CD4-positive, alpha-beta T cell treated with Interleukin-15 for 4 hours (primary cell): ENCODE measurements around the gene DDC.

Experiments
- DNase-seq: peaks from one replicate; pipeline ENCODE4 v3.0.0-alpha.2; 2020; ENCODE audit warnings: low spot score

Gene DDC

DNA sequence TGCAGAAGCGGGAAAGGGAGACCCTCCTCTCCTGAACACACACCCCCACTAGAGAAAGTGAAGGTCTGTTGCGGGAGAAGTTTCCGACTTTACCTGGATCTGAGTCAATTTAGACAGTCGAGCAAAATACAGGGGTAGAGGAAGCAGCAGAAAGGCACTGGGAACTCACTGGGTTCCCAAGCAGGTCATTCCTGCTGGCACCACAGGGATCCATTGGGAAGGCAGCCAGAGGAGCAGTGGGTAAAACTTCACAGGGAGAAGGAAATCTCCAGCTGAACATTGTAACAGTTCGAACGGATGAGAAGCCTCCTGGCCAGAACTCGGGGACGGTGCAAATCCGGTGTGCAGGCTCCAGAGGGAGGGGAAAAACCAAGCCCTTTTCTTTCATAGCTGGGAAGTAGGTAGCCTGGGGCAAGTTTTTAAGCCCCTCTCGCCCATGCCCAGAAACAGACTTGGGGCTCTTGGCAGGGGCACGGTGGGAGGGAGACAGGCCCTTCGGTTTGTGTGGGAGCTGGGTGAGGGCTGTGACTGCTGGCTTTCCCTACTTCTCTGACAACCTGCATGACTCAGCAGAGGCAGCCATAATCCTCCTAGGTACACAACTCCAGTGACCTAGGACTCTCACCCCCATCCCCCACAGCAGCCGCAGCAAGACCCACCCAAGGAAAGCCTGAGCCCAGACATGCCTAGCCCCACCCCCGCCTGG lies 51.9 kb downstream of the DDC start:
- DNase-seq: no peak

DNA sequence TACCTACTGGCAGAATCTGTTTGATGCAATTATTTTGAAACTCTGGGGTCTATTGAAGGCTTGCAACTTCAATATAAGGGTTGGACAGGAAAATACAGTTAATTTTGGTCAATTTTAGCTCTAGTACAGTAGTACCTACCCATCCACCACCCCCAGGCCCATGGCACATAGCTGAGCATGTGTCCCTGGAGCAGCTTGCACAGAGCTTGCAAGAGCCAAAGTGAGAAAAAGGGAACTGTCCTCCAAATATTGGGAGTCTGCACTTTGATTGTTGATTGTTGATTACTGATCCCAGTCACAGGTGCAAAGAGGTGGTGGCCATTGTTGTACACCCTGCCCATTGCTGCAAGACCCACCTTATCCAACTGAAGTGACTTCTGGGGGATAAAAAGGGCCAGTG lies 52.8 kb downstream of the DDC start:
- no peak for DNase-seq

DNA sequence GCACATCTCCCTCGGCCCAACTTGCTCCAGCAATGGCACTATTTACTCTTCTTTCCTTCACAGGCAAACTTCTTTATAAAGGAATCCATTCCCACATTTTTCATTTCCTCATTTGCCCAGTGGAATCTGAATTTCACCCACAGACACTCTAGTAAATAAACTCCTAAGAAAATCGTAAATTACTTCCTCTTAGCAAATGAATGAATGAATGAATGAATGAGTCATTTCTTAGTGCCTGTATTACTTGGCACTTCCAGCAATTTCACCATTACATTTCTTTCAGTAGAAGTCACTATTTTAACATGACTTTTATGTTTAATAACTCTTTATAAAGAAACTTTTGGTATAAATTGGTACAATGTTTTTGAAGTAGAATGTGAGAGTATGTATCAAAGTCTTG lies 55.7 kb downstream of the DDC start:
- no peak for DNase-seq

DNA sequence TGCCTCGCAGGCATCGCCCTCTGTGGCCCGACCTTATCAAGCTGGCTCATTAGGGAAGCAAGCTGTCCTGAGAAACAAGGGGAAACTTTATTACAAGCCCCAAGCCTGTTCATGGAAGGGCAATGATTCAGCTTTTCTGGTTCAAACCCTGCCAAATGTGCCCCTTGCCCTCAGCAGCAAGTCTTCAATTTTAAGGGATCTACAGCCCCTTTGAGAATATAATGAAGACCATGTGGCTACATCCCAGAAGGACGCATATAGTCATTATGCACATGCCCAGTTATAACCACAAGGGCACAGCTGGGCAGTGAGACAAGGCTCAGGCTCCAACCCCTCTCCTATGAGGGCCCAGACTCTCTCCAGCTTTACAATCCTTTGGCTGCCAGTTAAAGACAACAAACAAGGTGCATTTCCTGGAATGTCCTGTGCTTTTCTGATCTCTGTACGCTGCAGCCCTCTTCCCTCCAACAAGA lies 56.7 kb downstream of the DDC start:
- DNase-seq: no peak

DNA sequence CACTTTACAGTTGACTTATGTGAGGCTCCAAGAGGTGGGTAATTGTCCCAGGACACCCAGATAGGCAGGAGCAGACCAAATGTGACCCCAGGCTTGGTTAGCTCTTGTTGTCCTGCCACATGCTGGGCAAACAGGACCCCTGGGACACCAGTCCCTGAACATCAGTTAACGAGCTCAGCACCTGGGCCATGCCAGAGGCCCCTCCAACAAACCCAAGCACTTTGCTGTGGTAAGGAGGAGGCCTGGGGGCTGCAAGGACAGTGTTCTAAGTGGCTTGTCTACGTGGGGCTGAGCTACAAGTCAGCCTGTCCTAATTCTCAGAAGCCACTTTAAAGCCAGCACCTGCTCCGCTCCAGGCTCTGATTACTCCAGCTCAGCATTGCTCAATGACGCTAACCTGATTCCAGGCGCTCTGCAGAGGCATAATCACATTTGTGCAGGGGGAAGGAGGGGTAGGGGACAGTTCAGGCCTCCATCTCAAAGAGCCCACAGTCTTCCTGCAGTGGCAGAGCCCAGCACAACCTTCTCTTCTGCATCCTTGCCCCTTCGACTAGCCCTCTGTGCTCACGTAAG lies 57.2 kb downstream of the DDC start:
- DNase-seq: no peak

DNA sequence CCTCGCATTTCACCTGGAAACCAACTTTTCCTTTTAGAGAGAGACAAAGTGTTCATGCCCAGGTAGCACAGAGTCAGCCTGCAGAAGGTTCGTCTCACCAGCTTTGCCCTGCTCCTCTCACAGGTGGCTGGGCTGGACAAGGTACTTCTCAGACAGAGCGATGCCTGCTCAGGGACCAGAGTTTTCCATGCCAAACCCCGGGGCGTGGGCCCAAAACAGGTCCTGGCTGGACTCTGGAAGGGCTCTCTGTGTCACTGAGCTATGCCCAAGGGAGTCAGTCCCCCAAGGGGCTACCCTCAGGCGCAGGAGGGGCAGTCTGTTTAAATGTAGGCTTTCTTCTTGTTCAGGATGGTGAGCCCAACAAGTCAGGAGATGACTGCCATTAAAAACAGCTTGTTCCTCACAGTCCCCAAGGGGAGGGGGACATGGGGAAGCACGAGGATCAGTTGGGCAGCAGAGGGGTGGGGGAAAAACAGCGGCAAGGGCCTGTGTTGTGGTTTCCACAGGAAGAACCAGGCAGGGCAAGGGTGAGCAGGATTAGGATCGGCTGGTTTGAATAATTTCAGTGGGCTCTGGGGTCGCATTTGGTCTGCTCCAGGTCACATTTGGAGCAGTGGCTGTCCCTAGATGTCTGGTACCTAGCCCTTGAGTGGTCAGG lies 59.5 kb downstream of the DDC start:
- DNase-seq: no peak

DNA sequence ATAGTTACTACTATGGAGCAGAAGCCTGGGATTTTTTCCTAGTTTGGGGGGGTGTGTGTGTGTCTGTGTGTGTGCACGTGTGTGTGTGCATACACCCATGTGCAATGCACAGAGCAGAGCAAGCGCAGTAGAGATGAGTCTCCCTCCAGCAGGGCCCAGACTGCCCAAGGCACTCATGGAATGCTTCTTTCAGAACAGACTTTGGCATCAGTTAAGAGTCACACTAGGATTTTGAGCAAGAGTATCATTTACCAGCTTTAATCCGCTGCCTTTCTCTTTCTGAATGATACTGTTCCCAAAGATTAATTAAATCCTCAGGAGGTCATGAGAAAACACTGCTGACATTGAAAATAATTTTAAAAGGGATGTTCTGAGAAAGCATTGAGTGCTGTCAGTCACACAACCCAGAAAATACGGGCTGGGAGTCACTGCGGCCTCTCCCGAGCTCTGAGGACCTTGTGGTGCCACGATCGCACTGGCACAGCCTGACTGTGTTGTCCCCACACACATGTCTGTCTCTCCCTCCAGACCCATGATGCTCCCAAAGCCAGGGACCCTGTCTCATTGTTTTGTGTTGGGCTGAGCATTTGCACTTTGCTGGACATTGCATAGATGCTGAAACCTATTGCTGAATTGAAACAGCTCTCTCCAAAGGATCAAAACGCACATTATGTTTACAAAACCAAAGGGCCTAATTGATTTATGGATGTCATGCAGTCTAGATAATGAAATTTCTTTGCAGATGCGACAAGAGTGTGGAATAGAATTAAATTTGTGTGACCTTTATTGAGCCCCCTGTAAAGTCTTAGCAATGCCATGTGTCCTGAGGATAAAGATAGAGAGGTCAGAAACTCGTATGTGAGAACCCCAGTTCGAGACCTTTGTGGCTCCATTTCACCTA lies 60.3 kb downstream of the DDC start:
- no peak for DNase-seq

DNA sequence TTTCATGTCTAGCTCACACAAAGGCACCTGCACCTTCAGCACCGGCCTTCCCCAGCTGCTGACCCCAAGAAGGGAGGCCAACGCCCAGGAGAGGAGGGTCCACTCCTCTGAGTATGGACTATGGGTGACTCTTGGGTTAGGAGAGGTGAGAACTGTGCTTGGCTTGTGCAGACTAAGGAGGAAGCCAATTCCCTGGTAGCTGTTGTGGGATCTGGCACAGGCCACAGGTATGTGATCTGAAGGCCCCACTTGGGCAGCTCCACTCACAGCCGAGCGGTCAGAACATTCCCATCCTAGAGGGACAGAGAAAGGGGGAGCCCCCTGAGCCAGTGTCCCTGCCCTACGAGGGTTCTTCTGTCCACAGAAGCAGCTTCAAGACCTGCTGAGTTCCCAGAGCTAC lies 62.3 kb downstream of the DDC start:
- no peak for DNase-seq

DNA sequence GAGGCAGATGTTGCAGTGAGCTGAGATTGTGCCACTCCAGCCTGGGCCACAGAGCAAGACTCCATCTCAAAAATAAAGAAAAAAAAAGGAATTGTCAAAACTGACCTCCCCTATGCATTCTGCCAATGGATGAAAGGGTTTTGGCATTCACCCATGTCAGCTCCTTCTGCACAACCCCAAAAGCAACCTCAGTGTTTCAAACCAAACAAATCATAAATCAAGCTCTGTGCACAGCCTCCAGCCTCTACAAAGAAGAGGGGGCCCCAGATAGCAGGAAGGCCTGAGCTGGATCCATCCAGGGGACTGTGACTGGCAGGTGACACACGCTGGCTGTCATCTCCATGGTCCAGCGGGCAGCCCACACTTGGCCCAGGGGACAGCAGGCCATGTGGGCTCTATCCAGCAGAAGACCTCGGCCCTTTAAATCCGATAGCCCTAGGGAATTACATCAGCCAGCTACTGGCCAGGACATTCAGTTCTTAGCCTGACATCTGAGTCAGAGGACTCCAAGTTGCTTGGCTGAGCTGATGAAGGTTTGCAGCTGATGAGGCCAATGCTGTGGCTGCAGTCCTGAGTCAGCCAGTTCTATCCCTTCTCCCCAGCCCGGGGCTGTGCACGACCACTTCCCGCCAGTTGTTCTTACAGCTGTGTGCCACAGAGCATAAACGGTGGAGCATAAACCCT lies 63.1 kb downstream of the DDC start:
- no peak for DNase-seq

DNA sequence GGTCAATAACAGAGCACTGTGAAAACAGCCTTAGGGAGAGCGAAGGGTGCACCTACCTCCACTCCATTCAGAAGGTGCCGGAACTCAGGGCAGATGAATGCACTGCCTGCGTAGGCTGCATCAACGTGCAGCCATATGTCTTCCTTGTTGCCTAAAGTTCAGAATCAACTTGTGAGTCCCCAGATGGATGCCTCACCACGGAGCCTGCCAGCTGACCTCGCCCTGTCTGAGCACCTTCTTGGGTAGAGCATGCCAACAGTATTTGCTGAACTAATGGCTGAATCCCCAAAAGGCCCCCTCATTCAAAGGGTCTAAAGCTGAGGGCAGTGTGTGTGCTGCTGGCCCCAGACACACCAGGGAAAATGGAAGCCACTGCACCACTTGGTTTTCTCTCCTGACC lies 66.1 kb downstream of the DDC start:
- DNase-seq: no peak

DNA sequence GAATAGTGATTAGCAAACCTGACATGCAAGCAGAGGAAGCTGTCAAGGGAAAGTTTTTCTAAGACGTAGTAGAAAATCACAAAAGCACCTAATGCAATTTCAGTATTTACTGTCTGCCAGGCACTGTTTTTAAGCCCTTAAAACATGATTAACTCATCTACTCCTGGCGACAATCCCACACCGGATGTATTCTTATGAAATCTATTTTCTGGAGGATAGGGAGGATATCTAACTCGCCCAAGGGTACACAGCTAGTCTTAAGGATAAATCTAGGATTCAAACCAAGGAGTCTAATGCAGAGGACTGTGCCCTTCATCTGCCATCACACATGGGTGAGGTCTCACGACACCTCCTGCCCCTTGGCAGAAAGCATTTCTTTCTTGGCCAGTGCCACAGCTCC lies 67.2 kb downstream of the DDC start:
- DNase-seq: no peak

DNA sequence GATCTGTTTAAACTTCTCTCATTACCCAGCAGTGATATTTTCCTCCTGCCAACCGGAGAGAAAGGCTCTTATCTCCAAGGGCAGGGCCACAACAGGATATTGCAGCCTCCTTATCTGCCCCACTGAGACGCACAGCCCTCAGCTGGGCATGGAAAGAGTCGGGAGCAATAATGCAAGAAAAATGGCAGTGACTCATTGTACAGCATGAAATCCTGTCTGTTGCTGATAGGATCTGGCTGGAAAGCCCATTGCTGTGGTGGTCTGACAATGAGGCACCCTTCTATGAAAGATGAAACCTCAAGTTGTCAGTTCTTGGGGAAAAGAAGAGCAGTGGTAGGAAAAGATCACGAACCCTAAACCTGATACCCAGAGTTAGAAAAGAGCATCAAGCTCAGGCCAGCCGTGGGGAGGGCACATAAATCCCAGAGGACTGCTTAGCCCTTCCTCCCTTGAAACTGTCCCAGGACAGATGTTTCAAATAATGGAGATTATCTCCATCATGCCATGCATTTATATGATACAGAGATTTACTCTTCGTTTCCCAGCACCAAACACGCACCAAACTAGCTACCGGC lies 68.0 kb downstream of the DDC start:
- no peak for DNase-seq

DNA sequence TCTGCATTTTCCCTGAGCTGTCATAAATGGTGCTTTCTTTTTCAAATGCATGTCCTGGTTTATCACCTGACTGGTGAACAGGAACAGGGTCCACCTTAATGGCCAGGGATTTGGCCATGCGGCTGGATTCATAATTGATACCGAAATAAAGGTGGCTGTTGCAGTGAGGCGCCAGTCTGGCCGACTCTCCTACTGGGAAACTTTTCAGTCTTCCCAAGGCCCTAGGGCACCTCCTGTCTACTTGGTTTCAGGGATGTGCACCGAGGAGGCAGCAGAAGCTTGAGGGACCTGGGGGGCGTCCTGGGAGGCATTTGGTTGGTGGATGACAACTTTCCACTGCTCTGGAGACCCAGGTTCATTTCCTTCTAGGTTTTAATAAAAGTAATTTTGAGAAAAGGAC lies 68.6 kb downstream of the DDC start:
- DNase-seq: no peak

DNA sequence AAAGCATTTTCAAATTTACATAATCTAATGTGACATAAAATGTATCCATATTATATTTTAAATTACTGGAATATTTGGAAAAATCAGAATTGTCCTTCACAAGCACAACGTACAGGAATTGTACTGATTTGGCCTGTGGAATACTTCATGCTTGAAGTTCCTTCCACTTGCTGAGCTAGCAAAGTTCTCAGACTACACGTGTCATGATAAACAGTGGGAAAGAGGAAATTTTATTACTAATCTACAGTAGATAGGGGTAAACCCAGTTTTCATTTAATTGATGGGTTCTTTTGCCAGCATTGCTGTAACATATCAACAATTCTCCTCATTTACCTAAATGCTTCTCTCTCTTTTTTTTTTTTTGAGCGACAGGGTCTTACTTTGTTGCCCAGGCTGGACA lies 69.5 kb downstream of the DDC start:
- DNase-seq: no peak

DNA sequence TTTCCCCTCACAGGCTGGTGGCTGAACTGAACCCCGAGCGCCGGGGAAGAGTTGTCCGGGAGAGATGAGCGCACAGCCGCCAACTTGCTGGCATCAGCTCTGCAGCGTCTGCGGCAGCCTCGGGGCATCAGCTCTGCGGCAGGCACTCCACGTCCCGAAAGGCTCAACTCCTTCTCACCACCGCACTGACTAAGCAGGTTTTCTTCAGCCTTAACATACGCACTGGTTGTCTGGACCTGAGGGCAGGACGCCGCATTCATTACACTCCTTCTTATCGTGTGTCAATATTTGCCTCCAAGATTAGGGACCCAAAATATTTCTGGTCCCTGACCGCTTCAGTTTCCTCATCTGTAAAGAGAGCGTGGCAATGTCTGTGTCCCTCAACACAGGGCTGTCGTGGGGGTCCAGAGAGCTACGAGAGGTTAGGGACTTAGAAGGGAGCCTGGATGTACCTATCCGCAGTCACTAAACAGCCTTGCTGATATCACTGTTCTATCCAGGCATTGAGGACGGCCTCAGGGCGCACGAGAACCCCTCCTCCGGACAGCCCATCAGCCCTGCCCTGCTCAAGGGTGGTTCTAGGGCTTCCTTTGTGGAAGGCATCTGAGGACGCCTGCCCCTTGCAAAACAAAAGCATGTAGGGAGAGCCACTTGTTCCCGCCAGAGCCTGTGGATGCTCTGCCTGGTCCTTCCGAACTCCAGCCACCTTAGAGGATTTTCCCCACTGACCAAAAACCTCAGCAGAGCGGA lies 72.3 kb downstream of the DDC start:
- no peak for DNase-seq

DNA sequence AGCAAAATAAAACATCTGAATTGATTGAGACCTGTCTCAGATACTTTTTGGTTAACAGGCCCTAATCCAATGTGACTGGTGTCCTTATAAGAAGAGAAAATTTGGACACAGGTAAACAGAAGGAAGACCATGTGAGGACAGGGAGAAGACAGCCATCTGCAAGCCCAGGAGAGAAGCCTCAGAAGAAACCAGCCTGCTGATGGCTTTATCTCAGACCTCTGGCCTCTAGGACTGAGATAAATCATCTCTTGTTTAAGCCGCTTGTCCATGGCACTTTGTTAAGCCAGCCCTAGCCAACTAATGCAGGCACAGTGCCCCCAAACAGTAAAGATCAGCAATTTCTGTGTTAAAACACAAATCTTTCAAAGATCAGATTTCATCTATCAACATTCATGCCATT lies 73.3 kb downstream of the DDC start:
- no peak for DNase-seq

DNA sequence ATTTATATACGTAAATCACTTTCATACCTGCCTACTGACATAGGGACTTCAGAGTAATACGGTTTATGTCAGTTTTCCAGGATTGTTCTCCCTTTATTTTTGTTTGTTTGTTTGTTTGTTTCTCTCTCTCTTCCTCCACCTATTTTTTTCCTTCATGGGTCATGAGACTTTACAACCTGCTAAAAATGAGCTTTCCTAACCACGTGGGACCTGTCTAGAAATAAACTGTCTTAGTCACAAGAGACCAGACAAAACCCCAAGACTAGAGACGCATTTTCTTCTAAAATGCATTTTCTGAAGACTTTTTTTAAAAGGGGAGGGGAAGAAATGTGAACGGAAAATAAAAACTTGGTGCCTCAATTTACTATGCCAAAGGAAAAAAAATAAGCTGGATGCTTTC lies 74.0 kb downstream of the DDC start:
- DNase-seq: no peak

DNA sequence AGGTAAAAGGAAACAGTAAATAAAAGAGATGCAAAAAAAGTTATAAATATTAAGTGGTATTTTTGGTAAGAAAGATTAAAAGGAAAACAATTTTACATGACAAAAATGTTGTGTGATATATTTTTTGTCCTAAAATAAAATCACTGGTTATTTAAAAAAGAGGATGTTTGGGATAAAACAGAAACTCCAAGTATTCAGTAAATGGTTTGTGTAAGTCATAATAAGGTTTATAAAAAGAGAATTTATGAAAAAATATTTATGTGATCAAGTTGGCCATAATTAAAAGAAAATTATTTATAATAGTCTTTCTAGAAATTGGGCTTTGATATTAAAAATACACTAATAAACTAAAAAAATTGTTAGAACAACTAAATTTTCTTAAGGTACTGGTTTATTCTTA lies 76.8 kb downstream of the DDC start:
- no peak for DNase-seq

DNA sequence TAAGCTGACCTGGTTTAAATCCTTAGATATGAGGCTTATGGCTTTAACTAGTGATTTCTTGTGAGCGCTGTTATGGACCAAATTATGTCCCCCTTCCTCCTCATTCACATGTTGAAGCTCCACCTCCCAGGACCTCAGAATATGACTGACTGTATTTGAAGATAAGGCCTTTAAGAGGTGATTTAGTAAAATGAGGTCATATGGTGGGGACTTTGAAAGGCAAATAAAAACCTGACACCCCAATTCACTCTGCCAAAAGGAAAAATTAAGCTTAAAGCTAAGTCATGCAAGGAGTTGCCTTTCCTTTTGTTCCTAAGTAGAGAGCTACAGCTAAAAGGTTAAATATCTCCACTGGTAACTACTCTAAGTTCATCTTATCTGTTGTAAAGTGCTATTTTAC lies 78.7 kb downstream of the DDC start:
- DNase-seq: no peak

DNA sequence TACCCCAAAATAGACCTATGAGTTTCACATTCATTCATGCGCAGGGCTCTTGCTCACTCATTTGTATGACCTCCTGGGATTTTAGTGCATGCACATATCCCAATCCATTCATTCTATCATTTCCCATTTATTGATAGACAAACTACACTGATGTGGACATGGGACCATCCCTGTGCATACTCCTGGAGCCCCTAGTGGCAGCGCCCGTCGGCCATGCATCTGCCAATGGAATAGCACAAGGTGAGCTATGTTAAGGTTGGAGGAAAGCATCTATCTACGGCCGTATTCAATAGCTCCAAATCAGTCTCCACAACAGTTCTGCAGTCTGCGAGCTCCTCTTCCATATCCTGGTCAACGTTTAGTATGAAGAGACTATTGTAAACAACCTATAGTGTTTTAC lies 83.3 kb downstream of the DDC start:
- no peak for DNase-seq

DNA sequence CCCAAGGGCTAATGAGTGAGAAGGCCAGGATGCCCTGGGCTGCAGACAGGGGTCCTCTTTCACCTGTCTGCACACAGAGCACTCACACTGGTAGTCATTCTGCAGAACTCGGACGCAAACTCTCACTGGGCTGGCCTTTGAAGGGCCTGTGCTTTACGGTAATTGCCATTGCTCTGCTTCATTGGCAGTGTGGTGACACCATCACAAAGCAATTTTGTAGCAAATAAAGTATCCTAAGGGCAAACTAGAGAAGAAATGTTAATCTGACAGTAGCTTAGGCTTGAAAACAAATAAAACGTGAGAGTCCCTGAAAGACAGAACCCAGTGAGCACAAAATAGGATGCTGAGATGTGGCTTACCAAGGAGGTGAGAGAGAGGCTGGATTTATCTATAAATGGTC lies 84.4 kb downstream of the DDC start:
- no peak for DNase-seq
